Stimulated activated CD8-positive, alpha-beta memory T cell treated with anti-CD3 and anti-CD28 coated beads, Interleukin-7, amount 100 ng/mL, for 24 hours (primary cell): ENCODE data around the gene ADRB2.
A peak's percentile ranks its signal among the peaks of the same experiment; 100 is the strongest.
"Not testable (repeated sequence)": the region's sequence is repeated elsewhere in the genome, so short reads cannot be mapped to it uniquely, and the experiment has no call there.

Source experiments
- DNase-seq: peaks from one replicate; pipeline ENCODE4 v3.0.0-alpha.2; 2020; ENCODE audit warnings: low read depth

Gene ADRB2

DNA sequence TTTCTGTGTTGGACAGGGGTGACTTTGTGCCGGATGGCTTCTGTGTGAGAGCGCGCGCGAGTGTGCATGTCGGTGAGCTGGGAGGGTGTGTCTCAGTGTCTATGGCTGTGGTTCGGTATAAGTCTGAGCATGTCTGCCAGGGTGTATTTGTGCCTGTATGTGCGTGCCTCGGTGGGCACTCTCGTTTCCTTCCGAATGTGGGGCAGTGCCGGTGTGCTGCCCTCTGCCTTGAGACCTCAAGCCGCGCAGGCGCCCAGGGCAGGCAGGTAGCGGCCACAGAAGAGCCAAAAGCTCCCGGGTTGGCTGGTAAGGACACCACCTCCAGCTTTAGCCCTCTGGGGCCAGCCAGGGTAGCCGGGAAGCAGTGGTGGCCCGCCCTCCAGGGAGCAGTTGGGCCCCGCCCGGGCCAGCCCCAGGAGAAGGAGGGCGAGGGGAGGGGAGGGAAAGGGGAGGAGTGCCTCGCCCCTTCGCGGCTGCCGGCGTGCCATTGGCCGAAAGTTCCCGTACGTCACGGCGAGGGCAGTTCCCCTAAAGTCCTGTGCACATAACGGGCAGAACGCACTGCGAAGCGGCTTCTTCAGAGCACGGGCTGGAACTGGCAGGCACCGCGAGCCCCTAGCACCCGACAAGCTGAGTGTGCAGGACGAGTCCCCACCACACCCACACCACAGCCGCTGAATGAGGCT, at the start of gene ADRB2:
ADRB2 (plus strand) TSS at position 559 of the 686 bp plus-strand sequence. CDS start 221 bp downstream, outside the sequence.
- DNase-seq, result peak; percentile 67

DNA sequence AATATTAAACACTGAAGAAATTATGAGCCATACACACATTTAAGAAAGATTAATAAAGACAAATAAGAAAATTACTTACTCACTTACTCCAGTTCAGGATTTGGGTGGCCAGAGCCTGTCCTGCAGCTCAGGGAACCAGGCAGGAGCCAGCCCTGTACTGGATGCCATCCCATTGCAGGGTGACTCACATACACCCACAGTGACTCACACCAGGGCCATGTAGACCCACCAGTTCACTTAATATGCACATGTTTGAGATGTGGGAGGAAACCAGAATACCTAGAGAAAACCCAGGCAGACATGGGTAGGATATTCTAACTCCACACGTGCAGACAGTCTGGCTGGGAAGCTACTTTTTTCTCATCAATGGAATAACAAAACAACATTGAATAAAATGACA, 49.6 kb upstream of the ADRB2 start:
- no peak for DNase-seq

DNA sequence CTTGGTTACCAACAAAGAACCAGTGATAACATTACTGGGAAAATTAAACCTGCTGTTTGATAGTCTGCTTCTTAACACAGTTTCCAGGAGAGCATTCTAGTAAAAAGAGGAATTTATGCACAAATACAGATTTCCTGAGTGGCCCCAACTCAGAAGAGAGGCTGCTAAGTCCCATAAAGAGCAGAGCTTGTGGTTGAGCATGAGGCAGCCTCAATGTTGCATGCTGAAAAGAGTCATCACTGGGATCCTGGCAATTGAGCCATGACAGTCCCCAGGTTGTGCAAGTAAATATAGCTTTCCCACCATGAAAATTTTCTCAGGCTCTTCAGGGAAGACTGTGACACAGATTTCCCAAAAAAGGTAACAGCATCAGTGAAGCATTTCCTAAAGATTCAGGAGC, 47.5 kb upstream of the ADRB2 start:
- DNase-seq, result no peak

DNA sequence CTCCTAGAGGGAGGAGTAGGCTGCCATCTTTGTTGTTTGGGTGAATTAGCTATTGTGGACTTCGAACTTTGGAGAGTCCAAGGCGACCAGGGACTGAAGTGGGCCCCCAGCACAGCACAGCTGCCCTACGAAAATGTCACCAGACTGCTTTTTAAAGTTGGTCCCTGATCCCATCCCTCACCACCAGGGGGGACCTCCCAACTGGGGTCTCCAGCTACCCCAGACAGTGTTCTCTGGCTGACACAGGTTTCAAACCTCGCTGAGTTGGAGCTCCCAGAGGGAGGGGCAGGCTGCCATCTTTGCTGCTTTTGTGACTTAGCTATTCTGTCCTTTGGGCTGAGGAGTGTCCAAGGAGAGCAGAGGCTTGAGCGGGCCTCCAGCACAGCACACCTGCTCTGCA, 45.7 kb upstream of the ADRB2 start:
- no peak for DNase-seq

DNA sequence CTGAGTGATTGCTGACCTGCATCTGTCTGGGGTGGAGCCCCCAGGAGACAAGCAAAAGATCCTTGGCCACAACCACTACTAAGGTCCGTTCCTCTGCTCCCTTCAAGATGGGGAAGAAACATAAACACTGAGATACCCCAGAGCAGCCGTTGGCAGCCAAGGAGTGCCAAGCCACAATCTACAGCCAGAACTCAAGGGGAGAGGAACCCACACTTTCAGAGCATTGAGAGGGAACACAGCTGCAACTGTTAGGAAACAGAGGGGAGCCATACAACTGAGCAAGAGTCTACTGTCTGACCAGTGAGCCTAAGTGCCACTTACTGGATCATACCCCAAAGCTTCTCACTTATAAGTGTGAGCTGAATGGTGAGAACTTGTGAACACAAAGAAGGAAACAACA, 44.6 kb upstream of the ADRB2 start:
- DNase-seq, result no peak

DNA sequence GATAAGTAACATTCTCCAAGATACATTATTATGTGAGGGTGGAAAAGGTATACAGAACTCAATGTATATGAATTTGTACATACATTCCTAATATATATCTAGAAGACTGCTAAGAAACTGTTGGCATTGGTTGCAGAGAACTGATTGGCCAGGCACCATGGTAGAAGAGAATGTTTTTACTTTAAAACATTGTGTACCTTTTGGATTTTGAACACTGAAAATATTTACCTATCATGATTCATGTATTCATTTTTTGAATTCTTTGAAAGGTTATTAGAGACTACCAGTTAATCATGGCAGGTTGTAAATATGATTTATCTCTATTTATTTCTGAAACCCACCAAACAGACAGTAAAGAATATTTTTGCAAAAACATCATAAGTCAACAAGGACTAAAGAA, 41.2 kb upstream of the ADRB2 start:
- no peak for DNase-seq

DNA sequence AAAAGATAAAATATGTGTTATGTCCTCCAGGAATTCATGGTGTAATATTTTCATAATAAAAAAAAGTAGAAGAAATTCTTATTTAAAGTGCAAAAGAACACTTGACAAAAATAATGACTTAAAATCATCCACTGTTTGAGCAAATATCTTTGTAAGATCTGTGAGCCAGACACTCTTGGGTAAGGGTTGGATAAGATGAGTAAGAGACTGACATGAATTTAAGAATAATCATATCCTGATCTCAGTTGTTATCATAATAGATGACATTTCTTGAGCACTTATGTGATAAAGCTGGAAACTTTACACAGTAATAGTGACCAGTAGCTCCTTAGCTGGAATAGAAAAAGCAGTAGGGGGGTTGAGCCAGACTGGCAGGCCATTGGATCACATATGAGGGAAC, 40.0 kb upstream of the ADRB2 start:
- DNase-seq, result no peak

DNA sequence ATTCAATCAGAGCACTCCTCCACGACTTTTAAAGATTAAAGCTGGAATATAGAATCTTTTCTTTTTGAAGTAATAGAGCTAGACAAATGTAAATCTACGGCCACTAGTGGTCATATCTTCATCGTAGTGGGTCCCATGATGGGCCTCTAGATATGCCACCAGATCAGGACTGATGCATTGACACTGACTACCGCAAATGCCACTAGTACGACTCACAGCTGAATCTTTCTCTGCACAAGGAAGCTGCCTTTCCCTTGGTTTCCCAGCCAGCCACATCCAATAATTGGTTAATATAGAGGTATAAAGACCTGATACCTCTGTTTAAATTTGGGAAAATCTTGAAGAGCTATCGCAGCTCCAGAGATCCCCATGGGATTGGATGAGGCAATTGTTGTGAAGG, 37.8 kb upstream of the ADRB2 start:
- no peak for DNase-seq

DNA sequence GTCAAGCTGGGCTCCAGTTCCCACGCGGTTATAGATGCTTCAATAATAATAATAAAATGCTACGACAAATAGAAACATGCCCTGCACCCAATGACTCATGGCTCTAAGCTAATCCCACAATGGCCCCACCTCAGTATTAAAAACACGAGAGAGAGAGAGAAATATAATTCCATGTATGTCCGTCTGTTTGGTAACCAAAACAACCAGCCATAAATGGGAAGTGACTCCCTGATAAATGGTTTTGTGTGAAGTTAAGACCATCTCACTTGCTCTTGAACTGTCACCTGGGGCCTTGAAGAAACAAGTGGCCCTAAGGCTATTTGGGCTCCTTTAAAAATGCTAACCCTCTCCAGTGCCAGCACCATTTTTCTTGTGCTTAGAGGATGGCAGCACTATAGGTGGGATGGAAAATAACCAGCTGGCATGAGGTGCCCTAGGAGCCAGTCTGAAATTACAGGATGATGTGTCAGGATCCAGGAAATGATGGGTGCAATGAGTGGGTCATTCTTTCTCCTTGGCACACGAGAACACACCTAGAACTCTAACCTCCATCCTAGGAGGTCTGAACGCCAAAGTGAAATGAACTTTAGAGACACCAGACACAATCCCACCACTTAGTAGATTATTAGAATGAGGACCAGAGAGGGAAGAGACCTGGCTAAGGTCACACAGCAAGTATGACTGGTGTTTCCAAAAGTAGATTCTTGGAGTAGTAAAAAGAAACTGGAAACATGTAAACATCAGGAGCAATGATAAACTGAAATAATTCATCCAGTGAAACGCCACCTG, 35.7 kb upstream of the ADRB2 start:
- DNase-seq, result no peak

DNA sequence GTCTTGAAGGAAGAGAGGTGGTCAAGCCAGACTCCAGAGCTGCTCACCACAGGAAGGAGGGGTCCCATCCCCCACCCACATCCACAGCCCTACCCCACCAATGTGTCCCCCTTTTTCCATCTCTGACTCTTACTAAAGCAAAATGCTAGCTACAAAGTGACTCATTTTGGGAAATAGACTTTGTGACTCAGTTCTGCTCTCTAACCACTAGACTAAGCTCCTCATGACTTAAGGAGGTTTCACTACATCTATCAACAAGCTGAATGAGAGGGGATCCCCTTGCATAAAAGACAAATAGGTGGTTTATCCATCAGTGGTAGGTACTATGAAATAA, 35.1 kb upstream of the ADRB2 start:
- DNase-seq, result no peak

DNA sequence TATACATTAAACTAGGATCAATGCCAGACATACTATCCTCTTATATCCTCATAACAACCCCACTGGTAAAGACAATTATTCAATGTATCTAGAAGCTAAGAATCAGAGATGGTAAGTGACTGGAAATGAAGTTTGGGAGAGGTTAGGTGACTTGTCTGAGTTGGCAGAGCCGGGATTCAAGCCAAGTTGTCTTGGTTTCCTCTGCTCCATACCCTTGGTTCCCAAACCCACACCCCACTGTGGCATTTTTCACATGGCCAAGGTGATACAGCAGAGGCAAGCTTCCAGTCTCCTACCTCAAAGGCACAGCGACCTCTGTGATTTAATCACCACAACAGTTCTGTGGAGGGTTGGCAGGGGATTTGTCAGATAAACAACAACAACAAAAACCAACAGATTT, 34.7 kb upstream of the ADRB2 start:
- DNase-seq, result no peak

DNA sequence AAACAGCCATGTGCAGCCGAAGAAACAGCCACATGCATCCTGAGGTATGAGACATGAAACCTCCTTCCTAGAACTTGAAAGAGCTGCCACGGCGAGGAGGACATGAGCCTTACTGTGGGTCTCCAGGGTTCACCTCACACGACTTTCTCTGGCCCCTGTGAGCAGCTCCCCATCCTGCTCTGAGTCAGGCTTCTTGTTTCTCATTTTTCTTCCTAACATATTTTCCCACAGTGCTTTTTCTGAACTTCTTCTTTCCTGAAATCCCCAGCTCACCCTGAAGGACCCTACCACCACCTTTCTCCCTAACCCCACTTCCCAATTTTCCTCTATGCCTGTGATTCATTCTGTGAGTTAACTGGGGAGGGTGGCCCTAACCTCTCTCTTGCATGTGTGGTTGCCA, 33.7 kb upstream of the ADRB2 start:
- no peak for DNase-seq

DNA sequence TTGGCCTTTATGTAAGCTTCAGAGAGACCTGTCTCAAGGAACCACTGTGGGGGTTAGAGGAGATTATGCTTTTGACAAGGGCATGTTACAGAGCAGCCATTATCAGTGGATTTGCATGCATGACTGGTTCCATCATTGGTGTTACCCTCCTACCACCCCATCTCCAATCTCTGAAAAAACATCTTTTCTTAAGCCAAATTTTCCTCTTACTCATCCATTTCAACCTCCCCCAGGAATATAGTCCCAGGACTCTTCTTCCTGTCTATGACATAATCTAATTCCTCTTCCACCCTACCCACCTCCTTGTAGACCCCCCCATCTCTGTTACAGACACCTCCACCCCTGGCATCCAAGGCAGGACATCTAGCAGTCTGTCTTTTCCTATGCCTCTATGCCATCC, 33.1 kb upstream of the ADRB2 start:
- DNase-seq, result no peak

DNA sequence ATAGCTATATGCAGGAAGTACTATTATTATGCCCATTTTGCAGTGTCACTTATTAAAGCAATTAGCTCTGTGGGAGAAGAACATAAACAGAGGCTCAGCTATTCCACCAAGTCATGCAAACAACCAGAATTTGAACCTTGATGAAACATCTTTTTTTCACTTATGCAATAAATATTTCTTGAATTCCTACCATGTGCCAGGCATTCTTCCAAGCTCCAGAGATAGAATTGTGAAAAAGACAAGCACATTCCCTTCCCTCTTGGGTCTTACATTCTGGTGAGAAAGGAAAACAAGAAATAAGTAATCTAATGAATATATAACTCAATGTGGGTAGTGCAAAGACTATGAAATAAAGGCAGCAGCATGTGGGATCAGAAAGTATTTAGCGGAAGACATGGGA, 32.1 kb upstream of the ADRB2 start:
- no peak for DNase-seq

DNA sequence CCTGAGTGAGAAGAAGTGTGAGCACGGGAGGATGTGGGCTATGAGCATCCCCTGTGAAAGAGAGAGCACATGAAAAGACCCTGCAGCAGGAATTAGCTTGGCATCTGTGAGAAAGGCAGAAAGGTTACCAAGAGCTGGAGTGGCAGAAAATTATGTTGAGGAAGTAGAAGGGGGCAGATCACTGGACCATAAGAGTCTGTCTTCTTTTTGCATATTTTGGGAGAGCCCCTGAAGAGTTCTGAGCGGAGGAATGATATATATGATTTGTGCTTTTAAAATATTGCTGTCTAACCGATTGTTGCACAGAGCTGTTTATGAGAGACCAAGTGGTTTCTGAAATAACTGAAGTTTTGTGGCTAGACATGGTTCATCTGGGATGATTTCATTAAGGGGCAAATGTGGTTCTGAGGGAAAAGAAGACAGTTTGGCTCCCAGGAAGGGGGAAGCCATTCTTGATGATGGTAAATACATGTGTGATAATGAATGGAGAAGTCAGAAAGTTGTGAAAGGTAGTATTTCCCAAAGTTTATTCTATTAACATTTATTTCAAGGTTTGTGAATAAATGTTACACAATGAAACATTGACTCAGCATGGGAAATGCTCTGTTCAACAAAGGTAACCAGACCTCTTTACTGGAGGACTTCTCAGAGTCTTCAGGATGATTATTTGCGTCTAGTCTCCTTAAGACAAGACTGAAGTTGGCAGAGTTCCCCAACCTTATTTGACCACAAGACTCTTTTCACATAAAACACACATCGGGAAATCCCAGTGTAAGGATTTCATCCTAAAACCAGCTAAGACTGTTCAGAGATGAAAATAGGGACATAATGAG, 31.5 kb upstream of the ADRB2 start:
- DNase-seq, result no peak

DNA sequence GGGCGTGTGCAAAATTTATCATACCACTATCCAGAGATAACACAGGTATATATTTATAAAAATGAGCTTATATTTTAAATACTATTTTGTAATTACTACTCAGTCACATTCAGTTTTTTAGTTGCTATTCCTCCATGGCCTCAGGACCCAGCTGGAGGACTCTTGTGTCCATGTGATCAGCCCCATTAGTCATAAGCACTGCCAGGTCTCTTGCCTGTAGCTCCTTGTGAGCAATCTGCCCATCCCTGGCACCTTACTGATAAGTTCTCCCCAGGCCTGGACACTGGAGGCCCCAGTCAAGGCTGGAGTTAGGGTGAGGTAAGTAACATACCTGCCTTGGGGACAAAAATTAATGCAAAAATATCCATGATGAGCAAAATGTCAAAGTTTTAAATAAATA, 29.5 kb upstream of the ADRB2 start:
- DNase-seq, result no peak

DNA sequence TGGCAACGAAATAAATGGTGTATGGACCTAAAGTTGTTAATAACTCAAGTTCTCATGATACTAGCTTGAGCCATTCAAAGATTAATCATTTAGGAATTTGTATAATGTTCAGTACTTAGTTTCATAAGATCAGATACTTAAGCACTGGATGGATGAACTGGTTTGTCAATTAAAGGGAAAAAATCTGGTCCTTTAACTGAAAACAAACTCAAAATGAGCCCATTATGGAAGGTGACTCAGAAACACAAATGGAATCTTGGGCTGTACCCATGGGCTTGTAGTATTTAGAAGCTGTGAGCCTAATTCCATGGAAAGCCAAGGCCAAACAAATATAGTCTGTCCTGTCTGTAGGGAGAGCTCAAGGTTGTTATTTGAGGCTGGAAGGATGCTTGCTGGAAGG, 27.6 kb upstream of the ADRB2 start:
- no peak for DNase-seq

DNA sequence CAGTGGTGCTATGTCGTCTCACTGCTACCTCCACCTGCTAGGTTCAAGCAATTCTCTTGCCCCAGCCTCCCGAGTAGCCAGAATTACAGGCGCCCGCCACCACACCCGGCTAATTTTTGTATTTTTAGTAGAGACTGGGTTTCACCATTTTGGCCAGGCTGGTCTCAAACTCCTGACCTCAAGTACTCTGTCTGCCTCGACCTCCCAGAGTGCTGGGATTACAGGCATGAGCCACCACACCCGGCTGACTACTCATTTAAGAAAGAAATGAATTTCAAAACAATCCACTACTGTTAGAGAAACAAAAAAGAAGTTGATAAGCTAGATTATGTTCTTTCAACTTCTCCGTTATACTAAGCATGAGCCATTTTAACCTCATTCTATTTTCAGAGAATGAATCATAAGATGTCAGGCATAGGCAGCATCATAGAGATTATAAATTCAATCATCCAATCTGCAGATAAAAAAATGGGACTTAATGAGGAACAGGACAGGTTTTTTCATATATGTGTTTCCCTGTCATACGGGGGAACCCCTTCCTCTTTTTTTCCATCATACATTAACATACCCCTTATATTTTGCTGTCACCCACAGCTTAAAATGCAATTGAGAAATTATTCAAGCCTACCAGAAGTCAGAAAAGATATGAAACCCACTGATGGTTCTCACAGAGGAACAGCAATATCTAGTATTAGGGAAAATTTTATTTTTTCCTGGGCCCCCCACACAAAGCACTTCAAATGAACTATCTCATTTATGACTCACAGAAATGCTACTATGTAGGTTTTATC, 26.5 kb upstream of the ADRB2 start:
- no peak for DNase-seq

DNA sequence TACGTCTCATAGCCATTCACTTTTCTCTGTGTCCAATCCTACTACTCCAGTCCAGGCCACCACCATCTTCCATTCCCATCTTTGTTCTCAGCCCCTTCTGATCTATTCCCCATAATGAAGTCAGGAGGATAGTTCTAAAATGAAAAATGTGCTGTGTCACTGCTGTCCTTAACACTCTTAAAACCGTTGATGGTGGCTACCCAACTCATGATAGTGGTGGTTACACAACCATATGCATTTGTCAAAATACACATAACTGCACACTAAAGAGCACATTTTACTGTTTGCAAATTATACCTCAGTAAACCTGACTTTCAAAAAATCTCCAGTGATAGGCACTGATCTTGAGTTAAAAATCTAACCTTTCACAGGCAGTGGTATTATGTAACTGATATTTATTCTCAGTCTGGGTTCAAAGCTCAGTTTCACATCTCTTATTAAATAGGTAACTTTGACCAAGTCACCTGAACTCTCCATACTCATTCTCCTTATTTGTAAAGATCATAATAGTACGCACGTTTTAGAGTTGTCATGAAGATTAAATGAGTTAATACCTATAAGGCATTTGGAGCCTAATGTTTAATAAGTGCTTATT, 24.6 kb upstream of the ADRB2 start:
- DNase-seq, result no peak

DNA sequence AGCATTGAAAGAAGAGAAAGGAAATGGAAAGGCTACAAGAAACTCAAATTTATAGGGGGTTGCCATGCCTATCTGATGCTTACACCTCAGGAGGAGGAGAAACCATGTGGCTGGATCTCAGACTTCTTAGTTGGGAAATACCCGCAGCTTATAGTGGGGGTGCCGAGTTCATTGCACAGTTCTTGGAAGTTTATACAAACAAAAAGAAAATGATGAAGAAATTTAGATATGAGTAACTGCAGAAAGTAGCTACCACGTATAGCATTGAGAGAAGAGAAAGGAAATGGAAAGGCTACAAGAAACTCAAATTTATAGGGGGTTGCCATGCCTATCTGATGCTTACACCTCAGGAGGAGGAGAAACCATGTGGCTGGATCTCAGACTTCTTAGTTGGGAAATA, 23.0 kb upstream of the ADRB2 start:
- not testable (repeated sequence) for DNase-seq

DNA sequence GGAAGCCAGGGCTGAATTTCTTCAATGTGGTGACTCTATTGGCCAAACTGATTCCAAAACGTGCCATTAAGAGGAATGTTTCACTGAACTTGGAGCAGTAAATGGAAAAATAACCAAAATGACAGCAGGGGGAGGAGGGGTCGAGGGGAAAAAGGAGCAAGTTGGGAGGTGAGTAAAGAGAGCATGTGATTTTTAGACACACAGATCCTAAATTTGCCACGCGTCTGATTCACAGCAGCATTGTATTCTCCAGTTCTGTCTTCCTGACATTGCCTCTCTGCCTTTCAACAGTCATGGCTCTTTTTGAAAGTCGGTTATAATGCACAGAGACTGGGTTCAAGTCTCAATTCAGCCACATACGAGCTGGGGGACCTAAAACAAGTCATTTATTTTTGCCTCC, 22.0 kb upstream of the ADRB2 start:
- no peak for DNase-seq
